ENCODE results near the gene MCTP1.

MCTP1 gene

GRCh38 chr5:94916619-94917018, 368.3 kb downstream of the MCTP1 start:
- DNase-seq: no peak

GRCh38 chr5:94911276-94911675, 373.6 kb downstream of the MCTP1 start:
- no peak for DNase-seq

GRCh38 chr5:94910721-94911120, 374.2 kb downstream of the MCTP1 start:
- DNase-seq: no peak

- DNase-seq: no peak
Observed at GRCh38 chr5:94908889-94909480, 375.9 kb downstream of the MCTP1 start.

GRCh38 chr5:94906750-94907149, 378.1 kb downstream of the MCTP1 start:
- no peak for DNase-seq

GRCh38 chr5:94903726-94904125, 381.2 kb downstream of the MCTP1 start:
- no peak for DNase-seq

GRCh38 chr5:94901191-94901979, 383.5 kb downstream of the MCTP1 start:
- no peak for DNase-seq

- no peak for DNase-seq
Observed at GRCh38 chr5:94900006-94900505, 384.8 kb downstream of the MCTP1 start.

- DNase-seq: no peak
Observed at GRCh38 chr5:94893412-94894135, 391.3 kb downstream of the MCTP1 start.

- no peak for DNase-seq
Observed at GRCh38 chr5:94891972-94892371, 392.9 kb downstream of the MCTP1 start.

GRCh38 chr5:94891565-94891964, 393.3 kb downstream of the MCTP1 start:
- no peak for DNase-seq

GRCh38 chr5:94890907-94891306, 394.0 kb downstream of the MCTP1 start:
- DNase-seq: no peak

GRCh38 chr5:94888674-94889073, 396.2 kb downstream of the MCTP1 start:
- DNase-seq: no peak

GRCh38 chr5:94885931-94886330, 399.0 kb downstream of the MCTP1 start:
- no peak for DNase-seq

- no peak for DNase-seq
Observed at GRCh38 chr5:94884311-94884710, 400.6 kb downstream of the MCTP1 start.

GRCh38 chr5:94872526-94872925, 412.4 kb downstream of the MCTP1 start:
- no peak for DNase-seq

GRCh38 chr5:94870511-94871183, 414.2 kb downstream of the MCTP1 start:
- no peak for DNase-seq

GRCh38 chr5:94869921-94870320, 415.0 kb downstream of the MCTP1 start:
- DNase-seq: no peak

GRCh38 chr5:94863951-94864350, 420.9 kb downstream of the MCTP1 start:
- DNase-seq: no peak

- DNase-seq: no peak
Observed at GRCh38 chr5:94857111-94857510, 427.8 kb downstream of the MCTP1 start.

GRCh38 chr5:94856257-94856800, 428.6 kb downstream of the MCTP1 start:
- DNase-seq: no peak

- DNase-seq: no peak
Observed at GRCh38 chr5:94855543-94855942, 429.4 kb downstream of the MCTP1 start.

- DNase-seq: no peak
Observed at GRCh38 chr5:94853120-94853519, 431.8 kb downstream of the MCTP1 start.
